PC-3 (cell line): ENCODE data around the gene R3HCC1L. TPM values are rescaled to one million over a fixed set of nuclear protein-coding genes. Genes with fewer than 3 reads are reported as not detected.

Source experiments
- ATAC-seq: fragments of 200-7000 bp; cut with Tn5 transposase; 2 replicates; pipeline ENCODE4 v1.9.1; 2020; ENCODE audit warnings: mild to moderate bottlenecking, moderate library complexity
- BruUV-seq: library from RNA; stranded (reverse); fragments of 400-500 nt; replicated peaks from 2 replicates; lab custom pipeline; 2021; lab: Mats Ljungman, UMichigan
- CTCF ChIA-PET: fragments of 300-600 bp; sonication (Branson Sonifier 250); formaldehyde crosslinking; loops from one replicate; lab custom pipeline; 2022; ENCODE audit warnings: antibody characterized with exemption; lab: Charles Lee
- POLR2A ChIA-PET: fragments of 300-600 bp; sonication (Branson Sonifier 250); formaldehyde crosslinking; loops from one replicate; lab custom pipeline; 2022; ENCODE audit warnings: antibody characterized with exemption; ENCODE audit not compliant: unreplicated experiment; lab: Charles Lee
- DNase-seq: peaks from one replicate; pipeline ENCODE4 v3.0.0-alpha.2; 2015
- H2AFZ ChIP-seq: fragments of 300-600 bp; sonication (generic); 2 replicates; pipeline ENCODE4 v1.6.0; 2016; ENCODE audit warnings: antibody characterized with exemption, low read length
- H3F3A ChIP-seq: fragments of 300-600 bp; sonication (generic); one replicate; pipeline ENCODE4 v1.6.0; 2017; ENCODE audit warnings: antibody characterized with exemption, low read length, control low read depth, mild to moderate bottlenecking; ENCODE audit not compliant: unreplicated experiment
- H3K27ac ChIP-seq: fragments of 300-600 bp; sonication (generic); 2 replicates; pipeline ENCODE4 v1.5.1; 2016; ENCODE audit warnings: mild to moderate bottlenecking, low read length
- H3K27me3 ChIP-seq: fragments of 300-600 bp; sonication (generic); 2 replicates; pipeline ENCODE4 v1.6.1; 2016; ENCODE audit warnings: low read length, mixed read lengths
- H3K36me3 ChIP-seq: fragments of 300-600 bp; sonication (generic); 2 replicates; pipeline ENCODE4 v1.6.1; 2016; ENCODE audit warnings: low read depth, mixed run types, low read length, mixed read lengths
- H3K4me1 ChIP-seq: fragments of 300-600 bp; sonication (generic); 2 replicates; pipeline ENCODE4 v1.5.1; 2016; ENCODE audit warnings: low read length; ENCODE audit not compliant: insufficient read depth
- H3K4me2 ChIP-seq: fragments of 300-600 bp; sonication (generic); 2 replicates; pipeline ENCODE4 v1.6.0; 2016; ENCODE audit warnings: low read length
- H3K4me3 ChIP-seq: fragments of 300-600 bp; sonication (generic); 2 replicates; pipeline ENCODE4 v1.5.1; 2016; ENCODE audit warnings: mild to moderate bottlenecking, low read length, mixed read lengths
- H3K79me2 ChIP-seq: fragments of 300-600 bp; sonication (generic); 2 replicates; pipeline ENCODE4 v1.6.1; 2017; ENCODE audit warnings: low read length, mixed read lengths
- H3K9ac ChIP-seq: fragments of 300-600 bp; sonication (generic); 2 replicates; pipeline ENCODE4 v1.6.0; 2016; ENCODE audit warnings: mild to moderate bottlenecking, low read length
- H3K9me2 ChIP-seq: fragments of 300-600 bp; sonication (generic); replicated peaks from 2 replicates; pipeline ENCODE4 v1.6.1; 2016; ENCODE audit warnings: mixed run types, low read length, mixed read lengths
- H3K9me3 ChIP-seq: fragments of 300-600 bp; sonication (generic); 2 replicates; pipeline ENCODE4 v1.6.1; 2016; ENCODE audit warnings: low read length, mixed read lengths
- H4K20me1 ChIP-seq: fragments of 300-600 bp; sonication (generic); 2 replicates; pipeline ENCODE4 v1.6.1; 2016; ENCODE audit warnings: low read length, mixed read lengths
- CTCF ChIP-seq: fragments of 300-600 bp; sonication (generic); conservative IDR thresholded peaks from 2 replicates; pipeline ENCODE4 v1.5.1; 2017; ENCODE audit warnings: antibody characterized with exemption, low read depth, mild to moderate bottlenecking, low read length
- EZH2 ChIP-seq: fragments of 300-600 bp; sonication (generic); IDR thresholded peaks from one replicate; pipeline ENCODE4 v1.6.1; 2017; ENCODE audit warnings: antibody characterized with exemption, mild to moderate bottlenecking, low read length; ENCODE audit not compliant: unreplicated experiment
- EZH2phosphoT487 ChIP-seq: fragments of 300-600 bp; sonication (generic); IDR thresholded peaks from 2 replicates; pipeline ENCODE4 v1.6.1; 2018; ENCODE audit warnings: mild to moderate bottlenecking, antibody characterized with exemption, low read length, borderline replicate concordance
- intact Hi-C: fragments of 100-400 bp; cut with micrococcal nuclease; formaldehyde crosslinking; loops from 2 replicates; pipeline ENCODE4 v1.9.0; 2023
- total RNA-seq: library from RNA; depleted of rRNA; stranded (reverse); fragments of >200 nt; gene quantifications from 2 replicates; pipeline ENCODE4 v1.2.3, GENCODE V29; 2014

The R3HCC1L gene
- total RNA-seq, 1 experiment from 2014 or later = 15.3 TPM

GRCh38 chr10:98212196-98212595, 77.7 kb downstream of the R3HCC1L start:
- no peaks in the 10 kb centered on the region for H3F3A ChIP-seq
- no peak overlapping the region for H3K9ac ChIP-seq
- no peak overlapping the region for H2AFZ ChIP-seq
- POLR2A ChIA-PET = no interaction called here
- no peaks in the 10 kb centered on the region for H3K4me1 ChIP-seq
- no peaks in the 10 kb centered on the region for H3K79me2 ChIP-seq
- no peaks in the 10 kb centered on the region for H3K27me3 ChIP-seq
- peak; percentile 7 for DNase-seq
- peaks cover 4% of the 10 kb centered on the region for H3K36me3 ChIP-seq
- no peak overlapping the region for H3K4me2 ChIP-seq
- no peaks in the 10 kb centered on the region for H3K9me3 ChIP-seq
- no peak for ATAC-seq
- no peak overlapping the region for H3K27ac ChIP-seq
- BruUV-seq = no TSS peak
- intact Hi-C loops = no loop called here
- no peaks in the 10 kb centered on the region for H3K9me2 ChIP-seq
- CTCF ChIA-PET = no interaction called here
- no peaks in the 10 kb centered on the region for H4K20me1 ChIP-seq
- H3K4me3 ChIP-seq = no peak overlapping the region
- TF ChIP-seq CTCF (no peak), EZH2 (no peak), EZH2phosphoT487 (no peak)

DNA sequence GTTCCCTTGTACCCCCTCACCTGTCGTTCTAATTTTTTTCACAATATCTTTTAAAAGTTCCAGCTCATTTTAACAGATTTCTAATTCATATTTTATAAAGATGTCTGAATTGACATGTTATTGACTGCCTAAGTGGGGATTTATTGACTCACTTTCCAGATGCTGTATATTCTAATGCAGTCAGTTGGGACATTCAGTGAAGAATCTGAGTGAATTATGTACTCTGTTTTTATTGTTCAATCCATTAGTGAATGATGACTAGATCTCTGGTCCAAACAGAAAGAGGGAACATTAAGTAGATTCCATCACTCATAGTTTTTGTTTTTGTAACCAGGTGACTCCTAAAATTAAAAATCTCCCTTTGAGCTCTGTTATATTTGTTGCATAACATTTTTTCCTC, 79.3 kb downstream of the R3HCC1L start:
- Histone ChIP-seq H3K4me1 (no peaks in the 10 kb centered on the region), H2AFZ (no peak overlapping the region), H3K27ac (no peak overlapping the region), H4K20me1 (no peaks in the 10 kb centered on the region), H3K27me3 (no peaks in the 10 kb centered on the region), H3K79me2 (0 out of 2 replicates have a peak, but pooled peaks cover 4% of the 10 kb centered on the region), H3K9me2 (no peaks in the 10 kb centered on the region), H3F3A (no peaks in the 10 kb centered on the region), H3K4me3 (no peak overlapping the region), H3K4me2 (no peak overlapping the region), H3K36me3 (peaks cover under 1% of the 10 kb centered on the region; the same call in 1 of the 2 replicates), H3K9me3 (no peaks in the 10 kb centered on the region), H3K9ac (no peak overlapping the region)
- intact Hi-C loops = no loop called here
- no TSS peak for BruUV-seq
- ATAC-seq = no peak
- POLR2A ChIA-PET = no interaction called here
- DNase-seq = no peak
- CTCF ChIA-PET = no interaction called here
- TF ChIP-seq EZH2phosphoT487 = no peak
- TF ChIP-seq EZH2 = no peak

GRCh38 chr10:98215373-98215772, 80.9 kb downstream of the R3HCC1L start:
- H3K27ac ChIP-seq = no peak overlapping the region
- POLR2A ChIA-PET = no interaction called here
- H3K27me3 ChIP-seq = no peaks in the 10 kb centered on the region
- no peaks in the 10 kb centered on the region for H3K36me3 ChIP-seq
- no peaks in the 10 kb centered on the region for H3K9me3 ChIP-seq
- H2AFZ ChIP-seq = no peak overlapping the region
- no peaks in the 10 kb centered on the region for H3K4me1 ChIP-seq
- peaks cover 17% of the 10 kb centered on the region; the same call in 1 of the 2 replicates for H3K79me2 ChIP-seq
- ATAC-seq (no peak), DNase-seq (no peak)
- TF ChIP-seq CTCF = no peak
- no peak for TF ChIP-seq EZH2
- TF ChIP-seq EZH2phosphoT487 = no peak
- no peak overlapping the region for H3K4me3 ChIP-seq
- no peak overlapping the region for H3K9ac ChIP-seq
- H3K9me2 ChIP-seq = no peaks in the 10 kb centered on the region
- H3K4me2 ChIP-seq = no peak overlapping the region
- no peaks in the 10 kb centered on the region for H3F3A ChIP-seq
- BruUV-seq = no TSS peak
- H4K20me1 ChIP-seq = no peaks in the 10 kb centered on the region
- CTCF ChIA-PET = no interaction called here
- intact Hi-C loops = no loop called here
